ENCODE measurements around the gene RHO.

The RHO gene

GRCh38 chr3:129554356-129555152, 26.1 kb downstream of the RHO start:
- H3K4me3 ChIP-seq (ENCODE audit: low read depth, low read length): no peak overlapping the region
- DNase-seq (ENCODE audit: low read depth): no peak
- TF ChIP-seq, protein P1, sequence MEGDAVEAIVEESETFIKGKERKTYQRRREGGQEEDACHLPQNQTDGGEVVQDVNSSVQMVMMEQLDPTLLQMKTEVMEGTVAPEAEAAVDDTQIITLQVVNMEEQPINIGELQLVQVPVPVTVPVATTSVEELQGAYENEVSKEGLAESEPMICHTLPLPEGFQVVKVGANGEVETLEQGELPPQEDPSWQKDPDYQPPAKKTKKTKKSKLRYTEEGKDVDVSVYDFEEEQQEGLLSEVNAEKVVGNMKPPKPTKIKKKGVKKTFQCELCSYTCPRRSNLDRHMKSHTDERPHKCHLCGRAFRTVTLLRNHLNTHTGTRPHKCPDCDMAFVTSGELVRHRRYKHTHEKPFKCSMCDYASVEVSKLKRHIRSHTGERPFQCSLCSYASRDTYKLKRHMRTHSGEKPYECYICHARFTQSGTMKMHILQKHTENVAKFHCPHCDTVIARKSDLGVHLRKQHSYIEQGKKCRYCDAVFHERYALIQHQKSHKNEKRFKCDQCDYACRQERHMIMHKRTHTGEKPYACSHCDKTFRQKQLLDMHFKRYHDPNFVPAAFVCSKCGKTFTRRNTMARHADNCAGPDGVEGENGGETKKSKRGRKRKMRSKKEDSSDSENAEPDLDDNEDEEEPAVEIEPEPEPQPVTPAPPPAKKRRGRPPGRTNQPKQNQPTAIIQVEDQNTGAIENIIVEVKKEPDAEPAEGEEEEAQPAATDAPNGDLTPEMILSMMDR (IDR thresholded peaks at IDR 0.05; ENCODE audit: insufficient read depth, low read depth, low read length, missing control alignments): no peak

DNA sequence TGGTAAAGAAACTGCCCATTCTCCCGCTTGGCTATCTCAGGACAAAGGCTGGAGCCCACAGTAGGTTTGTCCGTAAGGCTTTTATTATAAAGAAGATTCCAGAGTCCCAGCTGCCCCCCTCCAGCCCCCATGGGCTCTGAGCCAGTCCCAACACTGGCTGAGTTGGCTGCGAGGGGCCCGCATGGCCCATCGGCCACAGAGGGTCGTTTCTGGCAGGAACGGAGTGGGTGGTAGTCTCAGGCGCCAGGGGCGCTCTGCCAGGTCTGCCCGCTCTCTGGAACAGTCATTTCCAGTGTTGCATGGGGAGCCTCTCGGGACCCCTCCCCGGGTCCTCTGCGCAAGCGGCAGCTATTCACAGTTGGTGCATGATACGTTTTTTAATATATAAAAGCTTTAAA, 26.7 kb downstream of the RHO start:
- no peak overlapping the region for H3K4me3 ChIP-seq (ENCODE audit: low read depth, low read length)
- TF ChIP-seq, protein P1 (IDR thresholded peaks at IDR 0.05; ENCODE audit: insufficient read depth, low read depth, low read length, missing control alignments): no peak
- DNase-seq (ENCODE audit: low read depth): no peak

DNA sequence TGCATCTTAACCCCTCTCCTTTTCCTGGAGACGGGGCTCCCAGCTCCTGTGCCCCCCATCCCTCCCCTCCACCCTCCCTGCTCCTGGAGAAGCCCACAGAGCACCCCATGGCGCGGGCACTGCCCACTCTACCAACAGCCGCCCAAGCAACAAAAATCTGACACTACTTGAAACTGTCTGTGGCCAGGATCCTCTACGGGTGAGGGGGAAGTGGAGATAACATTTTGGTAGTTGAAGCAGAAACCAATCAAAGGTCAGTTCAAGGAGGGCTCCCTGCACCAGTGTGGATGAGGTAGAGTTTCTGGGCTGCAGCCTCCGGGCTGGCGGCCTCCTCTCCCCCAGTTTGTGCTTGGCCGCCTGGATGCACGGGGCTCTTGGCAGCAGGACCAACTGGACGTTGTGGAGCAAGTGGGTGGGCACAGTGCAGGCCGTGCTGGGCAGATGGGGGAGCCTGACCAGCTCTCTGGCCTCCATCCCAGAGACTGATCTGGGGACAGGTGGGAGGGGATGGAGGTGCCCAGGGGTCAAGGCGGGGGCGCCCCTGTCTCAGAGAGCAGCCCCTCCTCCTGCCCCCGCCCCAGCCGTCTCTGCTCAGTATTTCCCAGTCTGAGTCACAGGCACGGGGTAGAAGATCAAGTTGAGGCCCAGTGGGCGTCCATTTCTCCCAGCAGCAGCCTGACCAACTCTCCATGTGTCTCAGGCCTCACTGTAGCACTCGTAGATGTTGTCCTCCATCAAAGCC, 27.3 kb downstream of the RHO start:
- DNase-seq (ENCODE audit: low read depth): no peak
- TF ChIP-seq, protein P1 (IDR thresholded peaks at IDR 0.05; ENCODE audit: insufficient read depth, low read depth, low read length, missing control alignments): no peak
- H3K4me3 ChIP-seq (ENCODE audit: low read depth, low read length): no peak overlapping the region

GRCh38 chr3:129556358-129556695, 27.9 kb downstream of the RHO start:
- TF ChIP-seq, protein P1 (IDR thresholded peaks at IDR 0.05; ENCODE audit: insufficient read depth, low read depth, low read length, missing control alignments): no peak
- DNase-seq (ENCODE audit: low read depth): no peak
- H3K4me3 ChIP-seq (ENCODE audit: low read depth, low read length): no peak overlapping the region

DNA sequence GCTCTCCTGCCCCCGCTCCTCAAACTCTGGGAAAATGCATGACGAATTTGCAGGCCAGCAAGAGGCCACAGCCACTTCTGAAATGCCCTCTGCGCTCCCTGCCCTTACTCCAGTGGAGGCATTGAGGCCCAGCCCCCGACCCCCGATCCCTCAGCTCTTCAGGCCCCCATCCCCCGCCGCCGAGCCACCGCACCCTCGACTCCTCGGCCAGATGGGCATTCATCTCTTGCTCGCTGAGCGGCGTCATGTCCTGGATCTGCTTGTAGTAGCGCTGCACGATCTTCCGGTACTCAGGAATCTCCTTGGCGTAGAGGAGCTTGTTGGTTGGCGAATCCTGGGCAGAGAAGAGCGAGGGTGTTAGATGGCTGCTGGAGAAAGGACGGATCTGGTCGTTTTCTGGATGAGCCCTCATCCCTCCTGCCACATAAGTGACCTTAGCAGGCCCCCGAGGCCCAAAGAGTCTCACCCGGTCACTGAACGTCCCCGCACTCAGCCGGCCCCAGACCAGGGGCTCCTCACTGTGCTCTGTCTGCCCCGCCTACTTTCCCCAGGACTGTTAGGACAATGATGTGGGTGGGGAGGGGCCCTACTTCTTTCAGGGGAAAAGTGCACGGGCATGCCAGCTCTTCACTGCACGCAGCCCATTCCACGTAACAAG, 28.6 kb downstream of the RHO start:
- DNase-seq (ENCODE audit: low read depth): no peak
- H3K4me3 ChIP-seq (ENCODE audit: low read depth, low read length): no peak overlapping the region
- TF ChIP-seq, protein P1 (IDR thresholded peaks at IDR 0.05; ENCODE audit: insufficient read depth, low read depth, low read length, missing control alignments): no peak

DNA sequence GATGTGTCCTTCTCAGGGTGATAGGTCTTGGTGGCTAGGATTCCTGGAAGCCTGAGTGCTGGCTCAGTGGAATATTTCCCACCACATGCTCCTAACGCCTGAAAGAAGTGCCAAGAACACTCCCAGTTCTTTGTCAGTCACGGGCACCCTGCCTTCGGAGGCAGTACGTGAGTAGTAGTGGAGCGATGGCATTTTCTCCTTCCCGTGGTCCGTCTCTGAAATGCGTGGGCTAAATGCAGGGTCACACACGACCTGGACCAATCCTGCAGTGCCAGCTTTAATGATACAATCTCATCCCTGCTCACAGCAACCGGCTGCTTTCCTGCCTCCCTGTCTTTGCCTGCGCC, 29.1 kb downstream of the RHO start:
- H3K4me3 ChIP-seq (ENCODE audit: low read depth, low read length): no peak overlapping the region
- TF ChIP-seq, protein P1 (IDR thresholded peaks at IDR 0.05; ENCODE audit: insufficient read depth, low read depth, low read length, missing control alignments): no peak
- DNase-seq (ENCODE audit: low read depth): no peak

Data from GM12865 (cell line).